GM06990 (cell line): Measurements from ENCODE around the gene PROKR2.

Source experiments
- DNase-seq: peaks from one replicate; pipeline ENCODE4 v3.0.0-alpha.2; 2011; ENCODE audit not compliant: insufficient read length; ENCODE audit errors: extremely low read depth
- H3K27me3 ChIP-seq: replicated peaks from 2 replicates; pipeline ENCODE4 v1.6.0; 2011; ENCODE audit warnings: low read length; ENCODE audit not compliant: control insufficient read depth, insufficient read depth
- H3K36me3 ChIP-seq: 2 replicates; pipeline ENCODE4 v1.5.1; 2011; ENCODE audit warnings: low read length; ENCODE audit not compliant: control insufficient read depth, insufficient read depth
- H3K4me3 ChIP-seq: replicated peaks from 2 replicates; pipeline ENCODE4 v1.5.1; 2011; ENCODE audit warnings: low read depth, mild to moderate bottlenecking, control low read depth, low read length
- CTCF ChIP-seq: IDR thresholded peaks from 2 replicates; pipeline ENCODE4 v1.5.1; 2011; ENCODE audit warnings: low read length, control low read depth, mild to moderate bottlenecking, inconsistent platforms; ENCODE audit not compliant: insufficient read depth, poor library complexity, severe bottlenecking

The PROKR2 gene

GRCh38 chr20:5316188-5317158, at the start of gene PROKR2:
TSS of gene PROKR2 (minus strand) at chr20:5316954. CDS start at chr20:5314369, 2,585 bp downstream.
- Histone ChIP-seq H3K4me3 (no peak within 1 kb of the TSS), H3K27me3 (peaks cover 3% of the 10 kb centered on the region; the same call in 1 of the 2 replicates), H3K36me3 (no peaks in the 10 kb centered on the region)
- DNase-seq: no peak
- no peak for TF ChIP-seq CTCF

- TF ChIP-seq CTCF: no peak
- no peaks in the 10 kb centered on the region for H3K27me3 ChIP-seq
- H3K36me3 ChIP-seq: no peaks in the 10 kb centered on the region
- DNase-seq: no peak
- no peak overlapping the region for H3K4me3 ChIP-seq
These were observed 48.3 kb upstream of the PROKR2 start for GRCh38 chr20:5364997-5365597.

GRCh38 chr20:5364136-5364821, 47.5 kb upstream of the PROKR2 start:
- no peak for TF ChIP-seq CTCF
- no peak for DNase-seq

GRCh38 chr20:5362771-5363170, 46.0 kb upstream of the PROKR2 start:
- no peak for DNase-seq
- no peak for TF ChIP-seq CTCF
- Histone ChIP-seq H3K4me3 (no peak overlapping the region), H3K27me3 (no peaks in the 10 kb centered on the region), H3K36me3 (no peaks in the 10 kb centered on the region)

More at GRCh38 chr20:5364136-5364821, 47.5 kb upstream of the PROKR2 start:
- no peak overlapping the region for H3K4me3 ChIP-seq
- H3K36me3 ChIP-seq: no peaks in the 10 kb centered on the region
- no peaks in the 10 kb centered on the region for H3K27me3 ChIP-seq

- Histone ChIP-seq H3K36me3 (no peaks in the 10 kb centered on the region), H3K27me3 (no peaks in the 10 kb centered on the region), H3K4me3 (no peak overlapping the region)
- TF ChIP-seq CTCF: no peak
- no peak for DNase-seq
These were observed 44.4 kb upstream of the PROKR2 start for GRCh38 chr20:5361176-5361575.
